OCI-LY7 (cell line): Measurements from ENCODE around the gene FOXN1. TPM values are rescaled to one million over a fixed set of nuclear protein-coding genes. Genes with fewer than 3 reads are reported as not detected.

Experiments
- BruUV-seq: library from RNA; stranded (reverse); fragments of 400-500 nt; replicated peaks from 2 replicates; lab custom pipeline; 2021; lab: Mats Ljungman, UMichigan
- CTCF ChIA-PET: fragments of 300-600 bp; sonication (Branson Sonifier 250); formaldehyde crosslinking; loops from one replicate; lab custom pipeline; 2022; ENCODE audit warnings: antibody characterized with exemption; ENCODE audit not compliant: unreplicated experiment; lab: Charles Lee
- POLR2A ChIA-PET: fragments of 300-600 bp; sonication (Branson Sonifier 250); formaldehyde crosslinking; loops from one replicate; lab custom pipeline; 2022; ENCODE audit warnings: antibody characterized with exemption; lab: Charles Lee
- DNase-seq: peaks from one replicate; pipeline ENCODE4 v3.0.0-alpha.2; 2015; ENCODE audit warnings: low spot score
- H2AFZ ChIP-seq: fragments of 200-600 bp; sonication (generic), shearing (Covaris generic); 2 replicates; pipeline ENCODE4 v1.6.1; 2014; ENCODE audit warnings: mild to moderate bottlenecking, antibody characterized with exemption, low read length, moderate library complexity
- H3K27ac ChIP-seq: fragments of 200-600 bp; sonication (generic); 2 replicates; pipeline ENCODE4 v1.5.1; 2014; ENCODE audit warnings: mixed run types, low read depth, mild to moderate bottlenecking, moderate library complexity, low read length, inconsistent platforms; ENCODE audit not compliant: poor library complexity, severe bottlenecking
- H3K36me3 ChIP-seq: fragments of 200-600 bp; sonication (generic); 2 replicates; pipeline ENCODE4 v1.6.1; 2014; ENCODE audit warnings: mild to moderate bottlenecking, antibody characterized with exemption, low read length, moderate library complexity, mixed read lengths; ENCODE audit not compliant: insufficient read depth
- H3K4me1 ChIP-seq: fragments of 200-600 bp; sonication (generic); 2 replicates; pipeline ENCODE4 v1.5.1; 2014; ENCODE audit warnings: mild to moderate bottlenecking, low read length; ENCODE audit not compliant: insufficient read depth, poor library complexity, severe bottlenecking
- H3K4me2 ChIP-seq: fragments of 200-600 bp; sonication (generic); 2 replicates; pipeline ENCODE4 v1.6.1; 2014; ENCODE audit warnings: mild to moderate bottlenecking, low read length
- H3K4me3 ChIP-seq: fragments of 200-600 bp; sonication (generic); 2 replicates; pipeline ENCODE4 v1.5.1; 2014; ENCODE audit warnings: mild to moderate bottlenecking, low read depth, low read length; ENCODE audit not compliant: poor library complexity, severe bottlenecking
- H3K79me2 ChIP-seq: fragments of 200-600 bp; sonication (generic); 2 replicates; pipeline ENCODE4 v1.6.1; 2016; ENCODE audit warnings: low read depth, mild to moderate bottlenecking, low read length, moderate library complexity, mixed read lengths; ENCODE audit not compliant: insufficient read depth
- H3K9me2 ChIP-seq: fragments of 200-600 bp; sonication (generic); 2 replicates; pipeline ENCODE4 v1.6.1; 2016; ENCODE audit warnings: mild to moderate bottlenecking, low read length, mixed read lengths; ENCODE audit not compliant: insufficient read depth
- H3K9me3 ChIP-seq: fragments of 200-600 bp; sonication (generic); 2 replicates; pipeline ENCODE4 v1.6.1; 2014; ENCODE audit warnings: mild to moderate bottlenecking, mixed run types, low read length, mixed read lengths
- H4K20me1 ChIP-seq: fragments of 200-600 bp; sonication (generic); 2 replicates; pipeline ENCODE4 v1.6.1; 2014; ENCODE audit warnings: mild to moderate bottlenecking, antibody characterized with exemption, low read length, moderate library complexity, mixed read lengths; ENCODE audit not compliant: insufficient read depth
- EZH2phosphoT487 ChIP-seq: fragments of 200-600 bp; sonication (generic); IDR thresholded peaks from 2 replicates; pipeline ENCODE4 v1.6.1; 2018; ENCODE audit warnings: low read depth, borderline replicate concordance, mild to moderate bottlenecking, mixed run types, antibody characterized with exemption, low read length, moderate library complexity, mixed read lengths
- intact Hi-C: fragments of 100-400 bp; cut with micrococcal nuclease; formaldehyde crosslinking; loops from one replicate; pipeline ENCODE4 v1.10.0; 2022; ENCODE audit not compliant: unreplicated experiment
- total RNA-seq, 2 experiments: library from RNA; depleted of rRNA in 1 of 2; stranded (reverse); fragments of >200 nt in 1 of 2; shearing (Covaris generic) in 1 of 2; gene quantifications; 2 replicates each; pipeline ENCODE4 v1.2.3, GENCODE V29; 2014 to 2022
- TF ChIP-seq, protein P1 (sequence below): fragments of 200-600 bp; sonication (generic); conservative IDR thresholded peaks from 2 replicates; pipeline ENCODE4 v1.5.1; 2014; ENCODE audit warnings: mild to moderate bottlenecking, antibody characterized with exemption, low read length, moderate library complexity, mixed read lengths

Gene FOXN1
- total RNA-seq, 2 experiments from 2014 or later: not detected

DNA sequence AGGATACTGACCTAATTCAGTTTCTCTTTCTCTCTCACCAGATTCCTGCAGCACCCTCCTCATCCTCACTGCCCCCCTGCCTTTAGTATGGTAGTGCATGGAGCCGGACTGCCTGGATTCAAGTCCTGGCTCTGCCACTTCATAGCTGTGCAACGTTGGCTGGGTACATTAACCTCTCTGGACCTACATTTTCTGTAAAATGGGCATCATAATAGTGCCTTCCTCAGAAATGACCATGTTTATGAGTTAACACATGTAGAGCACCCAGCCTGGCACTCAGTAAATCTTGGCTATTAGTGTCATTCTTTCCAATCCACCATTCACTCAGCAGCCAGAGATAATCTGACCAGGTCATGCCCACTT, 39.0 kb downstream of the FOXN1 start:
- no peak overlapping the region for H3K4me2 ChIP-seq
- no peak for DNase-seq
- no TSS peak for BruUV-seq
- TF ChIP-seq EZH2phosphoT487: no peak
- ChIA-PET CTCF (no interaction called here), POLR2A (no interaction called here)
- no peaks in the 10 kb centered on the region for H3K79me2 ChIP-seq
- H3K9me2 ChIP-seq: no peaks in the 10 kb centered on the region
- no peak overlapping the region for H3K4me3 ChIP-seq
- H3K36me3 ChIP-seq: no peaks in the 10 kb centered on the region
- H2AFZ ChIP-seq: no peak overlapping the region
- H3K27ac ChIP-seq: no peak overlapping the region
- H3K4me1 ChIP-seq: peaks cover 17% of the 10 kb centered on the region
- no peaks in the 10 kb centered on the region for H3K9me3 ChIP-seq
- no peaks in the 10 kb centered on the region for H4K20me1 ChIP-seq
- intact Hi-C loops: no loop called here

DNA sequence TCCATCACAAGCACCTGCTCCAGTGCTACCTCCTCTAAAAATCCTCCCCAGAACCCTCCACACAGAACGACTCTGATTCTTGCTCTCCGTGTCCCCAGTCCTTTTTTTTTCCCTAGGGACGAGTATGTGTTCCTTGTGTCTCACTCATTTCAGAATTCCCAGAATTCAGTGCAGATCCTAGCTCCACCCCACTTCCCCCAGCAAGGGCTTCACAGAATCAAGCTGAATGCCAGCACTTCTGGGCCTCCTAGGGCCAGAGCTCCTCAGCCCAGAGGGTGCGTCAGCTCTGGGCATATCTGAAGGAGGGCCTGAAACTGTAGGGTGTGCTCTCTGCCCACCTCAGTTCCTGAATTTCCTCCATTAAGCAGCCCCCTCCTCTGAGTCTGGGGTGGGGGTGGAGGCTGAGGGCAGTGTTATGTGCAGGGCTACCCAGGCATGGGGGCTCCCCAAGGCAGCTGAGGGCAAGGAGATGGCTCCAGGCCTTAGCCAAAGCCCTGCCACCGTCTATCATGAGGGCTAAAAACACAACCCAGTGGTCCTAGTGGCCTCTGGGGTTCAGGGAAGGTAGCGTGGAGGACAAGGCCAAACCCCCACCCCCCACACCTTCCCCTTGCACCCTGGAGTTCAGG, 39.8 kb downstream of the FOXN1 start:
- Histone ChIP-seq H3K9me3 (no peaks in the 10 kb centered on the region), H3K36me3 (no peaks in the 10 kb centered on the region), H3K4me1 (peaks cover 19% of the 10 kb centered on the region), H2AFZ (no peak overlapping the region), H4K20me1 (no peaks in the 10 kb centered on the region), H3K27ac (no peak overlapping the region), H3K4me2 (no peak overlapping the region), H3K9me2 (no peaks in the 10 kb centered on the region), H3K4me3 (no peak overlapping the region), H3K79me2 (no peaks in the 10 kb centered on the region)
- ChIA-PET CTCF (no interaction called here), POLR2A (no interaction called here)
- TF ChIP-seq, protein P1, sequence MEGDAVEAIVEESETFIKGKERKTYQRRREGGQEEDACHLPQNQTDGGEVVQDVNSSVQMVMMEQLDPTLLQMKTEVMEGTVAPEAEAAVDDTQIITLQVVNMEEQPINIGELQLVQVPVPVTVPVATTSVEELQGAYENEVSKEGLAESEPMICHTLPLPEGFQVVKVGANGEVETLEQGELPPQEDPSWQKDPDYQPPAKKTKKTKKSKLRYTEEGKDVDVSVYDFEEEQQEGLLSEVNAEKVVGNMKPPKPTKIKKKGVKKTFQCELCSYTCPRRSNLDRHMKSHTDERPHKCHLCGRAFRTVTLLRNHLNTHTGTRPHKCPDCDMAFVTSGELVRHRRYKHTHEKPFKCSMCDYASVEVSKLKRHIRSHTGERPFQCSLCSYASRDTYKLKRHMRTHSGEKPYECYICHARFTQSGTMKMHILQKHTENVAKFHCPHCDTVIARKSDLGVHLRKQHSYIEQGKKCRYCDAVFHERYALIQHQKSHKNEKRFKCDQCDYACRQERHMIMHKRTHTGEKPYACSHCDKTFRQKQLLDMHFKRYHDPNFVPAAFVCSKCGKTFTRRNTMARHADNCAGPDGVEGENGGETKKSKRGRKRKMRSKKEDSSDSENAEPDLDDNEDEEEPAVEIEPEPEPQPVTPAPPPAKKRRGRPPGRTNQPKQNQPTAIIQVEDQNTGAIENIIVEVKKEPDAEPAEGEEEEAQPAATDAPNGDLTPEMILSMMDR: no peak
- TF ChIP-seq EZH2phosphoT487: no peak
- intact Hi-C loops: no loop called here
- BruUV-seq: no TSS peak
- no peak for DNase-seq

DNA sequence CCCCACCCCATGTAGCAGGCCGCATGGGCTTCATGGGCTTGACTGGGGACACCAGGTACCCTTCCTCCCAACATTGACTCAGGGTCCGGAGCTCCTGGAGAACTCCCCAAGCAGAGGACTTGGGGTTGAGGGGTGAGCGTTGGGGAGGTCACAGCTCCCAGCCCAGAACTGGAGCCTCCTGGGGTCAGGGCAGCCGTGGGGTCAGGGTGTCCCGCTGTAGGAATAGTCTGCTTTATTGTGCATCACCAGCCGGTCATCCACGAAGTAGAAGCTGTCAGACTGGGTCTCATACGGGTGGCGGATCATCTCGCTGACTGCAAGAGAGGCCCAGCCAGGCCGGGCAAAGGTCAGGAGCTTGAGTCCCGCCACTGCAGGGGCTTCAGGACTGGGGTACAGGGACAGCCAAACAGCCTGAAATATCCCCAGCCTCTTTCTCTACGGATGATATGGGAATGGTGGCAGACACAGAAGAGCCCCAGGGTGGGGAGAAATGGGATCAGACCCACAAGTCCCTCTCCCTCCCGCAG, 41.0 kb downstream of the FOXN1 start:
- Histone ChIP-seq H4K20me1 (no peaks in the 10 kb centered on the region), H2AFZ (no peak overlapping the region), H3K36me3 (no peaks in the 10 kb centered on the region), H3K9me3 (no peaks in the 10 kb centered on the region), H3K4me3 (no peak overlapping the region), H3K27ac (no peak overlapping the region), H3K9me2 (no peaks in the 10 kb centered on the region), H3K4me2 (no peak overlapping the region; the same call in 1 of the 2 replicates), H3K4me1 (peaks cover 27% of the 10 kb centered on the region), H3K79me2 (no peaks in the 10 kb centered on the region)
- POLR2A ChIA-PET: interaction anchor here (0.6 kb wide), 1 partner anchor 102 kb away, joined by 5 read pairs; no protein-coding TSS in a partner anchor
- TF ChIP-seq EZH2phosphoT487: no peak
- TF ChIP-seq, protein P1: no peak
- no TSS peak for BruUV-seq
- intact Hi-C loops: no loop called here
- CTCF ChIA-PET: no interaction called here
- no peak for DNase-seq
